Muscle layer of duodenum (tissue), 2 donors: ENCODE results near the gene TASP1.

ENCODE experiments used
- H3K27ac ChIP-seq: one replicate; pipeline ENCODE4 v1.7.0; 2013; ENCODE audit warnings: mild to moderate bottlenecking, low read length
- H3K27me3 ChIP-seq: one replicate; pipeline ENCODE4 v1.7.0; 2013; ENCODE audit warnings: low read depth, mild to moderate bottlenecking, control low read depth, low read length
- H3K36me3 ChIP-seq, 2 donors: one replicate each; pipeline ENCODE4 v1.7.0; 2013; ENCODE audit warnings: low read length in 2 of 2, control low read depth in 1 of 2, mild to moderate bottlenecking in 1 of 2; ENCODE audit not compliant: insufficient read depth in 2 of 2, control insufficient read depth in 1 of 2
- H3K4me1 ChIP-seq, 2 donors: one replicate each; pipeline ENCODE4 v1.7.0; 2013; ENCODE audit warnings: low read length in 2 of 2, mild to moderate bottlenecking in 2 of 2, control low read depth in 1 of 2, moderate library complexity in 1 of 2; ENCODE audit not compliant: insufficient read depth in 2 of 2, control insufficient read depth in 1 of 2
- H3K4me3 ChIP-seq, 2 donors: one replicate each; pipeline ENCODE4 v1.7.0; 2013; ENCODE audit warnings: low read length in 2 of 2, low read depth in 1 of 2, mild to moderate bottlenecking in 1 of 2
- H3K9me3 ChIP-seq, 2 donors: one replicate each; pipeline ENCODE4 v1.7.0; 2013; ENCODE audit warnings: low read length in 2 of 2, control low read depth in 1 of 2, mild to moderate bottlenecking in 1 of 2; ENCODE audit not compliant: control insufficient read depth in 1 of 2
- donor health status: healthy.

TASP1 gene

GRCh38 chr20:13436530-13436929 is 202.2 kb downstream of the TASP1 start:
- Histone ChIP-seq H3K27ac (no peak overlapping the region), H3K9me3 (peaks cover 5% of the 10 kb centered on the region in 2 donors), H3K4me3 (no peak overlapping the region), H3K4me1 (no peaks in the 10 kb centered on the region), H3K36me3 (peaks cover 0 to 12% of the 10 kb centered on the region in 2 donors), H3K27me3 (no peaks in the 10 kb centered on the region)

GRCh38 chr20:13432126-13432525 is 206.6 kb downstream of the TASP1 start:
- Histone ChIP-seq H3K4me3 (no peak overlapping the region), H3K36me3 (peaks cover 0 to 12% of the 10 kb centered on the region in 2 donors), H3K9me3 (no peaks in the 10 kb centered on the region), H3K4me1 (no peaks in the 10 kb centered on the region), H3K27ac (no peak overlapping the region), H3K27me3 (no peaks in the 10 kb centered on the region)

GRCh38 chr20:13430346-13431002 is 208.3 kb downstream of the TASP1 start:
- Histone ChIP-seq H3K4me3 (no peak overlapping the region), H3K36me3 (peaks cover 0 to 12% of the 10 kb centered on the region in 2 donors), H3K27me3 (no peaks in the 10 kb centered on the region), H3K9me3 (no peaks in the 10 kb centered on the region), H3K4me1 (peaks cover 0 to 3% of the 10 kb centered on the region in 2 donors), H3K27ac (no peak overlapping the region)

GRCh38 chr20:13428684-13429083 is 210.0 kb downstream of the TASP1 start:
- Histone ChIP-seq H3K9me3 (no peaks in the 10 kb centered on the region), H3K4me3 (no peak overlapping the region), H3K4me1 (peaks cover 0 to 12% of the 10 kb centered on the region in 2 donors), H3K27ac (no peak overlapping the region), H3K27me3 (no peaks in the 10 kb centered on the region), H3K36me3 (no peaks in the 10 kb centered on the region)

GRCh38 chr20:13426870-13427269 is 211.9 kb downstream of the TASP1 start:
- no peak overlapping the region for H3K27ac ChIP-seq
- no peaks in the 10 kb centered on the region for H3K27me3 ChIP-seq
- H3K9me3 ChIP-seq: no peaks in the 10 kb centered on the region
- peaks cover 0 to 12% of the 10 kb centered on the region in 2 donors for H3K4me1 ChIP-seq
- no peaks in the 10 kb centered on the region for H3K36me3 ChIP-seq
- H3K4me3 ChIP-seq: no peak overlapping the region

GRCh38 chr20:13425381-13426135 is 213.2 kb downstream of the TASP1 start:
- Histone ChIP-seq H3K4me1 (peaks cover 0 to 12% of the 10 kb centered on the region in 2 donors), H3K9me3 (no peaks in the 10 kb centered on the region), H3K27ac (no peak overlapping the region), H3K36me3 (no peaks in the 10 kb centered on the region), H3K4me3 (no peak overlapping the region), H3K27me3 (no peaks in the 10 kb centered on the region)

- H3K27me3 ChIP-seq: no peaks in the 10 kb centered on the region
- no peaks in the 10 kb centered on the region for H3K36me3 ChIP-seq
- no peak overlapping the region for H3K4me3 ChIP-seq
- peaks cover 0 to 12% of the 10 kb centered on the region in 2 donors for H3K4me1 ChIP-seq
- H3K27ac ChIP-seq: no peak overlapping the region
- no peaks in the 10 kb centered on the region for H3K9me3 ChIP-seq
These were observed 214.4 kb downstream of the TASP1 start for GRCh38 chr20:13424174-13424833.

GRCh38 chr20:13423472-13424173 is 215.1 kb downstream of the TASP1 start:
- no peaks in the 10 kb centered on the region for H3K27me3 ChIP-seq

GRCh38 chr20:13422637-13423036 is 216.1 kb downstream of the TASP1 start:
- no peaks in the 10 kb centered on the region for H3K27me3 ChIP-seq
- H3K4me1 ChIP-seq: peaks cover 0 to 12% of the 10 kb centered on the region in 2 donors
- H3K27ac ChIP-seq: no peak overlapping the region
- no peaks in the 10 kb centered on the region for H3K9me3 ChIP-seq
- H3K4me3 ChIP-seq: no peak overlapping the region
- no peaks in the 10 kb centered on the region for H3K36me3 ChIP-seq

More at GRCh38 chr20:13423472-13424173, 215.1 kb downstream of the TASP1 start:
- Histone ChIP-seq H3K36me3 (no peaks in the 10 kb centered on the region), H3K4me3 (no peak overlapping the region), H3K27ac (no peak overlapping the region), H3K4me1 (peaks cover 0 to 12% of the 10 kb centered on the region in 2 donors), H3K9me3 (no peaks in the 10 kb centered on the region)

GRCh38 chr20:13420625-13421024 is 218.1 kb downstream of the TASP1 start:
- H3K27ac ChIP-seq: no peak overlapping the region
- peaks cover 0 to 11% of the 10 kb centered on the region in 2 donors for H3K4me1 ChIP-seq
- peaks cover 0 to 4% of the 10 kb centered on the region in 2 donors for H3K36me3 ChIP-seq
- no peaks in the 10 kb centered on the region for H3K9me3 ChIP-seq
- H3K4me3 ChIP-seq: no peak overlapping the region
- H3K27me3 ChIP-seq: no peaks in the 10 kb centered on the region

GRCh38 chr20:13419477-13419876 is 219.3 kb downstream of the TASP1 start:
- Histone ChIP-seq H3K9me3 (no peaks in the 10 kb centered on the region), H3K4me1 (no peaks in the 10 kb centered on the region), H3K27ac (no peak overlapping the region), H3K36me3 (peaks cover 0 to 4% of the 10 kb centered on the region in 2 donors), H3K27me3 (no peaks in the 10 kb centered on the region), H3K4me3 (no peak overlapping the region)
